Uterine smooth muscle cell (primary cell): ENCODE data around the gene MCL1. TPM values are rescaled to one million over a fixed set of nuclear protein-coding genes. Genes with fewer than 3 reads are reported as not detected.

Experiments used
- total RNA-seq: library from RNA; depleted of rRNA; stranded (reverse); fragments of >200 nt; gene quantifications from 2 replicates; pipeline ENCODE4 v1.2.3, GENCODE V29; 2014

Gene MCL1
- total RNA-seq: 296 and 333 TPM in 2 replicates

DNA sequence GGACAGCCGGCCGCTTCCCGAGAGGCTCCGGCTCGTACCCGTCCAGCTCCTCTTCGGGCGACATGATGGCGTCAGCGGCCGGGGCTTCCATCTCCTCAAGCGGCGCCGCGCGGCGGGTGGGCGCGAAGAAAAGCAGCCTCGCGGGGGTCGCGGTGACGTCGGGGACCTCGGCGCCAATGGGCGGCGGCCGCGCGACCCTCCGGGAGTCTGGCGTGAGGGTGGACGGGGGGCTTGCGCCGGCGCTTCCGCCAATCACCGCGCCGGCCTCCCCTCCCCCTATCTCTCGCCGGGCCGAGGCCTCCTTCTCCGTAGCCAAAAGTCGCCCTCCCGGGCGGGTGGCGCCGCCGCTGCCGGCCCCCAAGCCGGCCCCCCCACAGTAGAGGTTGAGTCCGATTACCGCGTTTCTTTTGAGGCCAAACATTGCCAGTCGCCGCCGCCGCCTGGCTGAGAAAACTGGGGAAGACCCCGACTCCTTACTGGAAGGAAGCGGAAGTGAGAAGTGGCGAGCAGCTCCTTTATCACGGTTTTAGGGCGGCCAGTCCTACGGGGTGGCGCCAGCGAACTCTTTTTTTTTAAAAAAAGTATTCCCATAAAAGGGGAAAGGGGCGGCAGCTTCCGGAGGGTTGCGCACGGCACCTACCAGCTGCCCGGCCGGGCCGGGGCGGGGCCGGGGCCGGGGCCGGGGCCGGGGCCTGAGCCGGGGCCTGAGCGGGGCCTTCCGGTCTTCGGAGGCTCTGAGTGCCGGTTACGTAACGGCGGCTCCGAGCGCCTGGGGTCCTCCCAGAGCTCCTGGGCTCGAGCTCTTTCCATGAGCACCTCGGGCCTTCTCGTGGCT, at the start of gene MCL1:
Gene MCL1 (minus strand): TSS at position 501 of the 835 bp plus-strand sequence. CDS start 80 bp downstream, at position 421.

GRCh38 chr1:150548632-150549495, 30.5 kb downstream of the MCL1 start, which contains the start of gene ADAMTSL4:
TSS of gene ADAMTSL4 (plus strand) at chr1:150549408. CDS start at chr1:150552289, 2,881 bp downstream.

Other genes starting within 250 kb of the MCL1 start
- 6.9 and 8.2 TPM in 2 replicates for gene RPRD2, start 215.5 kb downstream of the MCL1 start, total RNA-seq
- gene TARS2, start 92.2 kb downstream of the MCL1 start, total RNA-seq: 14.4 and 19.7 TPM in 2 replicates
- 9.1 and 9.5 TPM in 2 replicates for gene ECM1, start 71.5 kb downstream of the MCL1 start, total RNA-seq
- 0.25 and 0.77 TPM in 2 replicates for gene FALEC, start 63.9 kb downstream of the MCL1 start, total RNA-seq
- 2.1 and 2.9 TPM in 2 replicates for gene ADAMTSL4, start 30.2 kb downstream of the MCL1 start, total RNA-seq
- gene ENSA, start 50.0 kb upstream of the MCL1 start, total RNA-seq: 98.6 and 166 TPM in 2 replicates
- gene GOLPH3L, start 117.5 kb upstream of the MCL1 start, total RNA-seq: 11.1 and 16.0 TPM in 2 replicates
- gene HORMAD1, start 141.3 kb upstream of the MCL1 start, total RNA-seq: not detected in 2 replicates
- 2.7 and 5.2 TPM in 2 replicates for gene CTSS, start 186.2 kb upstream of the MCL1 start, total RNA-seq
- gene CTSK, start 228.7 kb upstream of the MCL1 start, total RNA-seq: 199 and 485 TPM in 2 replicates